Measurements from ENCODE around the gene CDIPT.
"Not testable (repeated sequence)": the region's sequence is repeated elsewhere in the genome, so short reads cannot be mapped to it uniquely, and the experiment has no call there.

The CDIPT gene

GRCh38 chr16:29862884-29863668, at the start of gene CDIPT:
TSS of gene CDIPT (minus strand) at chr16:29863226. CDS start at chr16:29862857, 369 bp downstream.
- peak; percentile 81 to 91 for DNase-seq (ENCODE audit: low read depth in 2 of 2)

GRCh38 chr16:29912087-29912486, 49.1 kb upstream of the CDIPT start:
- DNase-seq (ENCODE audit: low read depth in 2 of 2), result no peak

- no peak for DNase-seq (ENCODE audit: low read depth in 2 of 2)
Measured at GRCh38 chr16:29911676-29912010, 48.6 kb upstream of the CDIPT start.

- no peak for DNase-seq (ENCODE audit: low read depth in 2 of 2)
Measured at GRCh38 chr16:29910819-29911675, 48.0 kb upstream of the CDIPT start.

- DNase-seq (ENCODE audit: low read depth in 2 of 2), result not testable (repeated sequence)
Measured at GRCh38 chr16:29909851-29910250, 46.8 kb upstream of the CDIPT start.

GRCh38 chr16:29909391-29909790, 46.4 kb upstream of the CDIPT start:
- no peak for DNase-seq (ENCODE audit: low read depth in 2 of 2)

- no peak for DNase-seq (ENCODE audit: low read depth in 2 of 2)
Measured at GRCh38 chr16:29908719-29909220, 45.7 kb upstream of the CDIPT start.

GRCh38 chr16:29907973-29908372, 44.9 kb upstream of the CDIPT start:
- DNase-seq (ENCODE audit: low read depth in 2 of 2), result no peak

- no peak for DNase-seq (ENCODE audit: low read depth in 2 of 2)
Measured at GRCh38 chr16:29906520-29907244, 43.7 kb upstream of the CDIPT start.

- DNase-seq (ENCODE audit: low read depth in 2 of 2), result no peak
Measured at GRCh38 chr16:29905668-29906067, 42.6 kb upstream of the CDIPT start.

GRCh38 chr16:29904947-29905346, 41.9 kb upstream of the CDIPT start:
- DNase-seq (ENCODE audit: low read depth in 2 of 2), result no peak

GRCh38 chr16:29903590-29903989, 40.6 kb upstream of the CDIPT start:
- no peak for DNase-seq (ENCODE audit: low read depth in 2 of 2)

GRCh38 chr16:29901607-29901945, 38.5 kb upstream of the CDIPT start:
- DNase-seq (ENCODE audit: low read depth in 2 of 2), result no peak

GRCh38 chr16:29900888-29901606, 38.0 kb upstream of the CDIPT start:
- no peak for DNase-seq (ENCODE audit: low read depth in 2 of 2)

- peak; percentile 50 to 77 for DNase-seq (ENCODE audit: low read depth in 2 of 2)
Measured at GRCh38 chr16:29900102-29900887, 37.3 kb upstream of the CDIPT start, which contains the start of gene ASPHD1. TSS of gene ASPHD1 (plus strand) at chr16:29900488. CDS start at chr16:29900972, 484 bp downstream.

GRCh38 chr16:29899516-29900101, 36.6 kb upstream of the CDIPT start, which contains the start of gene SEZ6L2:
TSS of gene SEZ6L2 (minus strand) at chr16:29899550. CDS start at chr16:29899019, 531 bp downstream.
- DNase-seq (ENCODE audit: low read depth in 2 of 2), result peak in 1 of 2 donors; percentile 71

GRCh38 chr16:29898804-29899515, 35.9 kb upstream of the CDIPT start:
- no peak for DNase-seq (ENCODE audit: low read depth in 2 of 2)

GRCh38 chr16:29898135-29898803, 35.2 kb upstream of the CDIPT start:
- DNase-seq (ENCODE audit: low read depth in 2 of 2), result no peak

- DNase-seq (ENCODE audit: low read depth in 2 of 2), result no peak
Measured at GRCh38 chr16:29897333-29897732, 34.3 kb upstream of the CDIPT start.
